Activated T-cell treated with anti-CD3 and anti-CD28 coated beads for 1 hour (primary cell): ENCODE results near the gene SEC22C.

Source experiments
- DNase-seq: peaks from one replicate; pipeline ENCODE4 v3.0.0-alpha.2; 2020; ENCODE audit warnings: low read depth

SEC22C gene

GRCh38 chr3:42535981-42536784, 45.6 kb downstream of the SEC22C start:
- DNase-seq: peak; percentile 30

GRCh38 chr3:42533161-42533897, 48.4 kb downstream of the SEC22C start:
- DNase-seq: no peak

- DNase-seq: no peak
Measured at GRCh38 chr3:42532229-42532628, 49.5 kb downstream of the SEC22C start.

- DNase-seq: no peak
Measured at GRCh38 chr3:42531470-42531869, 50.3 kb downstream of the SEC22C start.

- no peak for DNase-seq
Measured at GRCh38 chr3:42530073-42530472, 51.7 kb downstream of the SEC22C start.

- DNase-seq: no peak
Measured at GRCh38 chr3:42529468-42529867, 52.3 kb downstream of the SEC22C start.

- no peak for DNase-seq
Measured at GRCh38 chr3:42527368-42527917, 54.3 kb downstream of the SEC22C start.

- peak; percentile 33 for DNase-seq
Measured at GRCh38 chr3:42526616-42527367, 55.0 kb downstream of the SEC22C start.

- DNase-seq: no peak
Measured at GRCh38 chr3:42525736-42526345, 55.9 kb downstream of the SEC22C start.

GRCh38 chr3:42525212-42525611, 56.6 kb downstream of the SEC22C start:
- DNase-seq: no peak

GRCh38 chr3:42524751-42525150, 57.0 kb downstream of the SEC22C start:
- DNase-seq: no peak

- DNase-seq: no peak
Measured at GRCh38 chr3:42520906-42521305, 60.9 kb downstream of the SEC22C start.

- no peak for DNase-seq
Measured at GRCh38 chr3:42520336-42520735, 61.4 kb downstream of the SEC22C start.

- DNase-seq: no peak
Measured at GRCh38 chr3:42519568-42519962, 62.2 kb downstream of the SEC22C start.

GRCh38 chr3:42518800-42519567, 62.8 kb downstream of the SEC22C start:
- DNase-seq: peak; percentile 32

- DNase-seq: no peak
Measured at GRCh38 chr3:42517117-42517516, 64.7 kb downstream of the SEC22C start.

GRCh38 chr3:42516443-42516842, 65.3 kb downstream of the SEC22C start:
- no peak for DNase-seq

- no peak for DNase-seq
Measured at GRCh38 chr3:42515976-42516375, 65.8 kb downstream of the SEC22C start.

- no peak for DNase-seq
Measured at GRCh38 chr3:42515391-42515916, 66.3 kb downstream of the SEC22C start.

GRCh38 chr3:42514876-42515275, 66.9 kb downstream of the SEC22C start:
- no peak for DNase-seq

GRCh38 chr3:42513521-42513920, 68.2 kb downstream of the SEC22C start:
- no peak for DNase-seq
